ENCODE data around the gene COL20A1. TPM values are rescaled to one million over a fixed set of nuclear protein-coding genes. Genes with fewer than 3 reads are reported as not detected.

Gene COL20A1
- total and polyA plus RNA-seq, 2 of the 13 experiments (the other 11 are each of a cell fraction or from before 2014, with no cell fraction given) = not detected

- Histone ChIP-seq H3K4me1 (ENCODE audit: insufficient read depth, low read length) (peaks cover 13% of the 10 kb centered on the region), H2AFZ (ENCODE audit: low read length) (no peak overlapping the region), H3K9me3 (ENCODE audit: low read length) (no peaks in the 10 kb centered on the region), H3K4me2 (ENCODE audit: low read depth, low read length) (no peak overlapping the region), H3K9ac (ENCODE audit: insufficient read depth, low read depth, low read length) (no peak overlapping the region), H3K79me2 (ENCODE audit: insufficient read depth, low read length) (no peaks in the 10 kb centered on the region), H3K27me3 (ENCODE audit: control insufficient read depth in 1 of 2, insufficient read depth in 2 of 2, low read length in 2 of 2) (peaks cover 27 to 81% of the 10 kb centered on the region in 2 experiments), H3K36me3 (replicated peaks in 1 of 2; ENCODE audit: control insufficient read depth in 1 of 2, insufficient read depth in 2 of 2, low read length in 2 of 2) (no peaks in the 10 kb centered on the region), H4K20me1 (ENCODE audit: insufficient read depth, low read length) (no peaks in the 10 kb centered on the region; the same call in 1 of the 2 replicates), H3K4me3 (replicated peaks in 1 of 3; ENCODE audit: insufficient read depth in 1 of 3, low read depth in 2 of 3, low read length in 3 of 3) (no peak overlapping the region), H3K27ac (ENCODE audit: extremely low read length, insufficient read depth, low read length) (no peak overlapping the region)
- TF ChIP-seq CENPT (CRISPR knock-in tag; IDR thresholded peaks at IDR 0.05; ENCODE audit: low read depth) (0 out of 2 replicates have a peak, but pooled peaks have one; percentile 10), CENPBD1 (CRISPR knock-in tag; IDR thresholded peaks at IDR 0.05; ENCODE audit: borderline replicate concordance, low read depth) (no peak)
- intact Hi-C loops (cut with micrococcal nuclease; ENCODE audit: unreplicated experiment) (loop anchor here (10.0 kb wide), 1 partner anchor 189 kb away; no protein-coding TSS in a partner anchor), in situ Hi-C loops (cut with HindIII; ENCODE audit: extremely low pct_ligation_motif_present, low pct_unique_long_range_greater_than_20kb) (no loop called here)
- 47% methylated on average over 25 of the region's 25 CpGs for WGBS (ENCODE audit: low lambda C conversion rate)
- no peak for DNase-seq (ENCODE audit: low spot score)
- peak; percentile 4; the same call in 2 of the 3 replicates for ATAC-seq
- ChIA-PET CTCF (ENCODE audit: low intra/inter-chr PET ratio, low total read pairs) (no interaction called here), POLR2A (no interaction called here)
- no peak for FAIRE-seq
- BruUV-seq (replicated peaks) = no TSS peak
Measured at GRCh38 chr20:63243604-63244247, 49.3 kb upstream of the COL20A1 start.

- ATAC-seq (no peak), DNase-seq (ENCODE audit: low spot score) (no peak), FAIRE-seq (no peak)
- Histone ChIP-seq H4K20me1 (ENCODE audit: insufficient read depth, low read length) (no peaks in the 10 kb centered on the region; the same call in 1 of the 2 replicates), H3K4me1 (ENCODE audit: insufficient read depth, low read length) (peaks cover 13% of the 10 kb centered on the region), H3K9ac (ENCODE audit: insufficient read depth, low read depth, low read length) (no peak overlapping the region), H3K27ac (ENCODE audit: extremely low read length, insufficient read depth, low read length) (no peak overlapping the region), H3K4me3 (replicated peaks in 1 of 3; ENCODE audit: insufficient read depth in 1 of 3, low read depth in 2 of 3, low read length in 3 of 3) (no peak overlapping the region), H3K9me3 (ENCODE audit: low read length) (no peaks in the 10 kb centered on the region), H2AFZ (ENCODE audit: low read length) (no peak overlapping the region), H3K79me2 (ENCODE audit: insufficient read depth, low read length) (no peaks in the 10 kb centered on the region), H3K36me3 (replicated peaks in 1 of 2; ENCODE audit: control insufficient read depth in 1 of 2, insufficient read depth in 2 of 2, low read length in 2 of 2) (no peaks in the 10 kb centered on the region), H3K4me2 (ENCODE audit: low read depth, low read length) (no peak overlapping the region), H3K27me3 (ENCODE audit: control insufficient read depth in 1 of 2, insufficient read depth in 2 of 2, low read length in 2 of 2) (peaks cover 27 to 83% of the 10 kb centered on the region in 2 experiments)
- in situ Hi-C loops (cut with HindIII; ENCODE audit: extremely low pct_ligation_motif_present, low pct_unique_long_range_greater_than_20kb) = no loop called here
- no TSS peak for BruUV-seq (replicated peaks)
- intact Hi-C loops (cut with micrococcal nuclease; ENCODE audit: unreplicated experiment) = loop anchor here (10.0 kb wide), 1 partner anchor 190 kb away; no protein-coding TSS in a partner anchor
- CTCF ChIA-PET (ENCODE audit: low intra/inter-chr PET ratio, low total read pairs) = no interaction called here
- POLR2A ChIA-PET = no interaction called here
- WGBS (ENCODE audit: low lambda C conversion rate) = 31% methylated on average over 7 of the region's 10 CpGs
- TF ChIP-seq FOXK2 (IDR thresholded peaks at IDR 0.05) (no peak), MLXIP (CRISPR knock-in tag; IDR thresholded peaks at IDR 0.05; ENCODE audit: borderline replicate concordance) (no peak), MXD1 (CRISPR knock-in tag; IDR thresholded peaks at IDR 0.05) (peak; percentile 37; the same call in 1 of the 2 replicates), MTA1 (CRISPR knock-in tag; IDR thresholded peaks at IDR 0.05; ENCODE audit: borderline replicate concordance) (no peak), TSC22D2 (CRISPR knock-in tag; IDR thresholded peaks at IDR 0.05; ENCODE audit: borderline replicate concordance) (no peak), ZNF746 (CRISPR knock-in tag; IDR thresholded peaks at IDR 0.05) (no peak), EZH2 (conservative IDR thresholded peaks at IDR 0.05; ENCODE audit: low read depth, low read length) (0 out of 2 replicates have a peak, but pooled peaks have one; percentile 39)
Measured at GRCh38 chr20:63244468-63244867, 48.5 kb upstream of the COL20A1 start.
